NCI-H1694 (cell line): Measurements from ENCODE around the gene STX1A.
A peak's percentile ranks its signal among the peaks of the same experiment; 100 is the strongest.

Experiments
- DNase-seq: peaks from one replicate; lab custom pipeline; 2025; lab: John Stamatoyannopoulos, UW

The STX1A gene

DNA sequence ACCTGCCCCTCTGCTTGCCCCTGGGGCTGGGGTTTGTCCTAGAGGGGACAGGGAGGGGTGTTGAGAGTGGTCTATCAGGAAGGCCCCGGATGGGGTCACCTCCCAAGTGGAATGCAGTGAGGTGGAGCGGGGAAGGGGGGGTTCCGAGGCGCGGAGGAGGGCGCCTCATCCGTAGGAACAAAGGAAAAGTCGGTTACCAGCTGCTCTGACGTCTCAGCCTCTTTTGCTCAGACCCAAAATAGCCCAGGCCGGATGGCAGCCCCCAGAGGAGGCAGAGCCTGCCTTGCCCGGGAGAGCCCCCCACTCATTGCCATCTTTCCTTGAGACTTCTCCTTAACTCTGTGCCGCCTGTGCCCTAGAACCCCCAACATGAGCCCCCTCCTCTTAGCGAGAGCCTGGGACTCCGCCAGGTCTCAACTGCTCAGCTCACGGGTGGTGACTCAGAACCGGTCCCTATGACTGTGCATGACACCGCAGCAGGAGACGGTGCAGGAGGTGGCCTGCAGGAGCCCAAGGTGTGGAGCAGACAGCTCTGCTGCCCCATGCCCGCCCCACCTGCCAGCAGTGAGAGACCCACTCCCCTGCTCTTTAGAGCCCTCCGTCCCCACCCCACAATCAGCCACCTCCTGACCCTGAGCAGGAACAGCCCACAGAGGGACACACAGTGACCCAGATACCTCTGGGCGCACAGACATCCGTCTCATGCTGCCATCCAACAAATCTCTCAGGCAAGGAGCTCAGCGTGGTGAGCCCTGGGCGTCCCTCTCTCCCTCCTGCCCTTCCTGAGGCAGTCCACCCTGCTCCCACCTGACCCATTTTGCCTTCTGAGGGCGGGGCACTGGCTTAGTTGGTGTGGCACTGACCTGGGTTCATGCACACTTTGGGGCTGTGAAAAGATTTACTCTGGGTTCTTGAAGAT lies 13.1 kb downstream of the STX1A start:
- peak; percentile 72 for DNase-seq

GRCh38 chr7:73705551-73705920 lies 13.9 kb downstream of the STX1A start:
- DNase-seq: no peak

GRCh38 chr7:73704640-73705550 lies 14.6 kb downstream of the STX1A start:
- DNase-seq: peak; percentile 70

GRCh38 chr7:73703757-73704639 lies 15.5 kb downstream of the STX1A start:
- no peak for DNase-seq

GRCh38 chr7:73703225-73703624 lies 16.2 kb downstream of the STX1A start:
- no peak for DNase-seq

GRCh38 chr7:73702665-73703064 lies 16.8 kb downstream of the STX1A start:
- DNase-seq: no peak

GRCh38 chr7:73702226-73702625 lies 17.2 kb downstream of the STX1A start:
- no peak for DNase-seq

DNA sequence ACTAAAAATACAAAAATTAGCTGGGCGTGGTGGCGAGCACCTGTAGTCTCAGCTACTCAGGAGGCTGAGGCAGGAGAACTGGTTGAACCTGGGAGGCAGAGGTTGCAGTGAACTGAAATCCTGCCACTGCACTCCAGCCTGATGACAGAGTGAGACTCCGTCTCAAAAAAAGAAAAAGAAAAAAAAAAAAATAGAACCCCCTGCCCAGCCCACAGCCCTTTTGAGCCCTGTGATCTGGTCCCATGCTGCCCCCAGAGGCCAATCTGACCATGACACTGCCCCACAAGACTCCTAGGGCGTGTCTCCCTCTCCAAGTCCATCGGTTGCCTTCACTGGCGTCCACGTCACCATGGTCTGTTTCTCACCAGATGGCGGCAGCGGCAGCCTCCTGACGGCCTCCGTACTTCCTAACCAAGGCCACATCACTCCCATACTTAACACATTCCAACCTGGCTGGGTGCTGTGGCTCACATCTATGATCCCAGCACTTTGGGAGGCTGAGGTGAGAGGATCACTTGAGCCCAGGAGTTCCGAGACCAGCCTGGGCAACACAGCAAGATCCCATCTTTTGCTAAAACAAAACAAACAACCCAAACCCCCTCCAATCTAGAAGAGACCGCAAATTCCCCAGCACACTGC lies 18.0 kb downstream of the STX1A start:
- peak; percentile 21 for DNase-seq

DNA sequence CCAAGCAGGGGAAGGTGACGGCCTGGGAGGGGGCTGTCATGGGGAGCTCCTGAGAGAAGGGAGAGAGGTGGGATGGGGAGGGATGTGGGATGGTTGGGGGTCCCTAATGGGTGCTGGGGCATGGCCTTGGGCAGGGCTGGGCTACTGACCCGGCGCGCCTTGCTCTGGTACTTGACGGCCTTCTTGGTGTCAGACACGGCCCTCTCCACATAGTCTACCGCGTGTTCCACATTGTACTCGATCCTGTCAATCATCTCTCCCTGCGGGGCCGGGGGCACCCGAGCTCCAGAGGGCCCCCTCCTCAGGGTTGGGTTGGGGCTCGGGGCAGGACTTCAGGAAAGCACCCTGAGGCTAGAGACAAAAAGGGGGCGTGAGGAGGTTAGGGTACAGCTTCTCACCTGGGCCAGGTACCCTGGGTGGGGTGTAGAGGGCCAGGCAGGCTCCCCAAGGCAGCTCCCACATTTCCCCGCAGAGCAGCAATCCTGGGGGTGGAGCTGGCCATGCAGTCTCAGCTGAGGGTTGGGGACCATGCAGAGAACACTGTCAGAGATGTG lies 18.8 kb downstream of the STX1A start:
- no peak for DNase-seq

DNA sequence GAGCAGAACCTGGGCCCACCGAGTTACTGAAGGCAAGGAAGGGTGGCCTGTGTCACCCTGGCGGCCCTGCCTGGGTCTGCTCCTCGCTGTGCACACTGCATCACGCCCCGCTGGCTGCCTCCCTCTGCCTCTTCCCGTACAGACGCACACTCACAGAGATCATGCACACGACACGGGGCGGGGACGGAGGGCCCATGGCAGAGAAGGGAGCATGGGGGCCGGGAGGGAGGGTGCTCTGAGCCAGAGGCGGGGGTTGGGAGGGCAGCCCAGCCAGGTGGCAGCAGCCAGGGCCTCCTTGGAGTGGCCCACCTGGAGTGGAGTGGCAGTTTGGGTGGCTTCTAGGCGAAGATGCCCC lies 19.4 kb downstream of the STX1A start:
- no peak for DNase-seq

DNA sequence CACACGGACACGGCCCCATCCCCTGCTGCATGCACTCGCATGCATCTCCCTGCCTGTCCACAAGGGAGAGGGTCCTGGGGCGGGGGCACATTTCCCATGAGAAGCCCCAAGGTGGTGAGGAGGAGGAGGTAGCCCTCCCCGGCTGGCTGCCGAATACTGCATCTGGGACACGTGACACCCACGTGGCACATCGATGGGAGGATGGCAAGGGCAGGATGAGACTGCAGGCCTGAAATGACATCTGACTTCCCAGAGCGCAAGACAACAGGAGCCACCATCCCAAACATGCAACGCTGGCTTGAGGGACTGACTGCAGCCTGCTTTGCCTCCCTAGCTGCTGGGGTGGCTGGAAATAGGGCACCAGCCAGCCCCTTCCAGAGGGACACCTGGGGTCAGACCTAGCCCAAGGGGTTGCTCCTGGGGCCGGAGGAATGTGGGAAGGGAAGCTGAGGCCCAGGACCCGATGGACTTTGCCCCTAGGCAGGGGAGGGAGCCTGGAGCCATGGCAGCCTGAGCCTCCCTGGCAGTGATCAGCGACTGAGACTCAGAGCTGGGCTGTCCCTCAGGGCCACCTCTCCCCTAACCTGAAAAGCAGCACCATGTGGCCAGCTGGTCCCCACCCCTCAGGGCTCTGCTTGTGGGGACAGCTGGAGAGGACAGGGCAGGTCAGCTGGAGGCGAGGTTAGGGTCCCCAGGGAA lies 19.9 kb downstream of the STX1A start:
- no peak for DNase-seq

- DNase-seq: no peak
Observed at GRCh38 chr7:73698410-73698809, 21.1 kb downstream of the STX1A start.

- DNase-seq: no peak
Observed at GRCh38 chr7:73696372-73696771, 23.1 kb downstream of the STX1A start.

GRCh38 chr7:73690646-73691045 lies 28.8 kb downstream of the STX1A start:
- DNase-seq: no peak

- DNase-seq: no peak
Observed at GRCh38 chr7:73688288-73688687, 31.2 kb downstream of the STX1A start.

- no peak for DNase-seq
Observed at GRCh38 chr7:73685311-73685710, 34.2 kb downstream of the STX1A start.

DNA sequence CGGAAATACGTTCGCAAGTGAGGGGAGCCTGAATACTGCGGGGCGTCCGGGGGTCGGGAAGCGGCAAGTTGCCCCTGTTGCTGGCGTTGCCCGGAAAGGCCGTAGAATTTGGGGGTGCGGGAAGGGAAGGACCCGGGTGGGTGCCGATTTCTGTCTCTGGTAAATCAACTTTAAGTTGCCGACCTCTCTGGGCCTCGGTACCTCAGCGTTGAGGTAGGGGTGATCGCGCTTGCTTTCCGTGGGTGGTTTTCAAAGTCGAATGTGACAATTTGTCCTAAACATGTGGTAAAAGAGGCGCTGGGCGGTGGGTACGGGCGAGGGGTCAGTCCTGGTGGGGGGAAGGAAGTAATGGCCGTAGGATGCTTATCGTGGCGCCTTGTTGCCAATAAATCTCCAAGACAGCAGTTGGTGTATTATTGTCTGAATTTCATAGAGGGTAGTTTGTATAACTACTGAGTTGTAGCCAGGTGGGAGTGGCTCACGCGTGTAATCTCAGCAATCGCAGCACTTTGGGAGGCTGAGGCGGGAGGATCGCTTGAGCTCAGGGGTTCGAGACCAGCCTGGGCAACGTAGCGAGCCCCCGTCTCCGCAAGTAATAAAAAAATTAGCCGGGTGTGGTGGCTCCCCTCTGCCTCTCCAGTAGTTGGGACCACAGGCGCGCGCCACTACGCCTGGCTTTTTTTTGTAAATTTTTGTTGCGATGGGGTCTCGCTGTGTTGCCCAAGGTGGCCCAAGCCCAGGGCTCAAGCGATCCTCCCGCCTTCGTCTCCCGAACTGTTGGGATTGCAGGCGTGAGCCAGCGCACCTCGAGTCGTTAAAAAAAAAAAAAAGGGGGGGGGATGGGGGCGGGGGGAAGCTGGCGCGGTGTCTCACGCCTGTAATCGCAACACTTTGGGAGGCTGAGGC lies 35.4 kb downstream of the STX1A start:
- DNase-seq: no peak

GRCh38 chr7:73683056-73683787 lies 36.2 kb downstream of the STX1A start, which contains the start of the genes BUD23 and DNAJC30:
TSS of gene BUD23 (plus strand) at chr7:73683597. CDS start at chr7:73683626, 29 bp downstream.
TSS of gene DNAJC30 (minus strand) at chr7:73683453. CDS start at chr7:73683423, 30 bp downstream.
- peak; percentile 93 for DNase-seq

- DNase-seq: no peak
Observed at GRCh38 chr7:73682745-73683055, 36.8 kb downstream of the STX1A start.
